K562 (cell line): ENCODE measurements around the gene HAX1. TPM values are rescaled to one million over a fixed set of nuclear protein-coding genes. Genes with fewer than 3 reads are reported as not detected.

ENCODE experiments used
- ADNP ChIP-seq: fragments of 200-800 bp; sonication (Bioruptor generic); IDR thresholded peaks from 2 replicates; pipeline ENCODE4 v1.6.1; 2016; ENCODE audit warnings: missing genetic modification characterization, missing compliant biosample characterization
- ARID4B ChIP-seq: sonication (generic); formaldehyde crosslinking; IDR thresholded peaks from 2 replicates; pipeline ENCODE4 v1.8.0; 2022; ENCODE audit warnings: mild to moderate bottlenecking, missing genetic modification reagents
- DACH1 ChIP-seq: fragments of 450-650 bp; IDR thresholded peaks from 2 replicates; pipeline ENCODE4 v1.6.1; 2018; ENCODE audit not compliant: partially characterized antibody
- E2F4 ChIP-seq: sonication (generic); formaldehyde crosslinking; IDR thresholded peaks from 2 replicates; pipeline ENCODE4 v1.8.0; 2022; ENCODE audit warnings: mild to moderate bottlenecking, low read depth, missing genetic modification reagents
- HOXB6 ChIP-seq: fragments of 250-450 bp; sonication (Bioruptor Pico); IDR thresholded peaks from 2 replicates; pipeline ENCODE4 v1.5.1; 2022; ENCODE audit warnings: mild to moderate bottlenecking, borderline replicate concordance
- PTBP1 ChIP-seq: fragments of 200-400 bp; formaldehyde crosslinking; IDR thresholded peaks from 2 replicates; pipeline ENCODE4 v1.6.1; 2017; ENCODE audit warnings: low read depth, low read length
- RHOXF2B ChIP-seq: fragments of 250-450 bp; sonication (Bioruptor Pico); conservative IDR thresholded peaks from 2 replicates; pipeline ENCODE4 v1.5.1; 2021
- SP2 ChIP-seq: IDR thresholded peaks from 2 replicates; pipeline ENCODE4 v1.6.1; 2011; ENCODE audit warnings: mild to moderate bottlenecking, low read depth, low read length, moderate library complexity; ENCODE audit not compliant: poor library complexity, severe bottlenecking; ENCODE audit errors: extremely low read depth
- TAL1 ChIP-seq: fragments of 450-650 bp; IDR thresholded peaks from 2 replicates; pipeline ENCODE4 v1.6.1; 2016; ENCODE audit warnings: mild to moderate bottlenecking
- TBP ChIP-seq: optimal IDR thresholded peaks from 2 replicates; pipeline ENCODE3; 2011; ENCODE audit warnings: low read depth, low read length, improper control_type of control experiment
- TEAD2 ChIP-seq: fragments of 450-650 bp; IDR thresholded peaks from 2 replicates; pipeline ENCODE4 v1.6.1; 2016; ENCODE audit warnings: missing genetic modification characterization, control low read depth, missing compliant biosample characterization
- USF2 ChIP-seq: sonication (generic); formaldehyde crosslinking; IDR thresholded peaks from 2 replicates; pipeline ENCODE4 v1.5.0; 2020; ENCODE audit warnings: missing genetic modification reagents
- ZNF263 ChIP-seq: sonication (generic); formaldehyde crosslinking; IDR thresholded peaks from 2 replicates; pipeline ENCODE4 v1.8.0; 2022; ENCODE audit warnings: mild to moderate bottlenecking, missing genetic modification reagents, borderline replicate concordance
- ZNF707 ChIP-seq: fragments of 250-450 bp; sonication (Bioruptor Pico); conservative IDR thresholded peaks from 2 replicates; pipeline ENCODE4 v1.8.0; 2022; ENCODE audit warnings: inconsistent platforms, mild to moderate bottlenecking, moderate library complexity
- polyA plus RNA-seq, 8 experiments: library from polyadenylated mRNA; depleted of rRNA in 4 of 8; stranded (reverse) in 5 of 8; unstranded in 3 of 8; fragments of >200 nt; fragmentation: Nextera tagmentation in 2 of 8; fragmentation: Illumina TruSeq in 1 of 8; extraction: Ambion mirVana in 2 of 8; extraction: Trizol in 1 of 8; gene quantifications; 2 replicates each; pipeline versions ENCODE4 v1.2.1 to v1.2.3, GENCODE V29; 2011 to 2014; ENCODE audit warnings: inconsistent platforms in 1 of 8, missing spikeins in 1 of 8
- total RNA-seq, 7 experiments: library from RNA; depleted of rRNA in 6 of 7; stranded (reverse); fragments of >200 nt in 6 of 7; fragmentation: Illumina TruSeq in 2 of 7; extraction: Trizol in 2 of 7; gene quantifications; 2 replicates each; pipeline versions ENCODE4 v1.2.1 to v1.2.3, GENCODE V29; 2011 to 2021; ENCODE audit warnings: low replicate concordance in 1 of 7
- TF ChIP-seq, protein P1 (sequence below): fragments of 450-650 bp; IDR thresholded peaks from 2 replicates; pipeline ENCODE4 v1.6.1; 2016
- TF ChIP-seq, protein P2 (sequence below): fragments of 450-650 bp; IDR thresholded peaks from 2 replicates; pipeline ENCODE4 v1.6.1; 2017; ENCODE audit warnings: antibody characterized with exemption, mild to moderate bottlenecking

The HAX1 gene
- total and polyA plus RNA-seq, 9 of the 15 experiments (the other 6 are each of a cell fraction or from before 2014, with no cell fraction given), result 143 to 492 (median 234) TPM

GRCh38 chr1:154272217-154272998, at the start of gene HAX1 (continued):
- TF ChIP-seq ARID4B (CRISPR knock-in tag), result peak; percentile 67; the same call in 1 of the 2 replicates
- peak; percentile 65 for TF ChIP-seq TBP
- no peak for TF ChIP-seq PTBP1
- TF ChIP-seq RHOXF2B, result no peak
- no peak; the same call in 1 of the 2 replicates for TF ChIP-seq TAL1
- TF ChIP-seq, protein P1, sequence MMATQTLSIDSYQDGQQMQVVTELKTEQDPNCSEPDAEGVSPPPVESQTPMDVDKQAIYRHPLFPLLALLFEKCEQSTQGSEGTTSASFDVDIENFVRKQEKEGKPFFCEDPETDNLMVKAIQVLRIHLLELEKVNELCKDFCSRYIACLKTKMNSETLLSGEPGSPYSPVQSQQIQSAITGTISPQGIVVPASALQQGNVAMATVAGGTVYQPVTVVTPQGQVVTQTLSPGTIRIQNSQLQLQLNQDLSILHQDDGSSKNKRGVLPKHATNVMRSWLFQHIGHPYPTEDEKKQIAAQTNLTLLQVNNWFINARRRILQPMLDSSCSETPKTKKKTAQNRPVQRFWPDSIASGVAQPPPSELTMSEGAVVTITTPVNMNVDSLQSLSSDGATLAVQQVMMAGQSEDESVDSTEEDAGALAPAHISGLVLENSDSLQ, result peak; percentile 67
- no peak for TF ChIP-seq DACH1
- peak; percentile 57; the same call in 1 of the 2 replicates for TF ChIP-seq E2F4 (CRISPR knock-in tag)
- TF ChIP-seq ADNP (tag), result no peak
- no peak for TF ChIP-seq TEAD2 (tag)
- TF ChIP-seq, protein P2, sequence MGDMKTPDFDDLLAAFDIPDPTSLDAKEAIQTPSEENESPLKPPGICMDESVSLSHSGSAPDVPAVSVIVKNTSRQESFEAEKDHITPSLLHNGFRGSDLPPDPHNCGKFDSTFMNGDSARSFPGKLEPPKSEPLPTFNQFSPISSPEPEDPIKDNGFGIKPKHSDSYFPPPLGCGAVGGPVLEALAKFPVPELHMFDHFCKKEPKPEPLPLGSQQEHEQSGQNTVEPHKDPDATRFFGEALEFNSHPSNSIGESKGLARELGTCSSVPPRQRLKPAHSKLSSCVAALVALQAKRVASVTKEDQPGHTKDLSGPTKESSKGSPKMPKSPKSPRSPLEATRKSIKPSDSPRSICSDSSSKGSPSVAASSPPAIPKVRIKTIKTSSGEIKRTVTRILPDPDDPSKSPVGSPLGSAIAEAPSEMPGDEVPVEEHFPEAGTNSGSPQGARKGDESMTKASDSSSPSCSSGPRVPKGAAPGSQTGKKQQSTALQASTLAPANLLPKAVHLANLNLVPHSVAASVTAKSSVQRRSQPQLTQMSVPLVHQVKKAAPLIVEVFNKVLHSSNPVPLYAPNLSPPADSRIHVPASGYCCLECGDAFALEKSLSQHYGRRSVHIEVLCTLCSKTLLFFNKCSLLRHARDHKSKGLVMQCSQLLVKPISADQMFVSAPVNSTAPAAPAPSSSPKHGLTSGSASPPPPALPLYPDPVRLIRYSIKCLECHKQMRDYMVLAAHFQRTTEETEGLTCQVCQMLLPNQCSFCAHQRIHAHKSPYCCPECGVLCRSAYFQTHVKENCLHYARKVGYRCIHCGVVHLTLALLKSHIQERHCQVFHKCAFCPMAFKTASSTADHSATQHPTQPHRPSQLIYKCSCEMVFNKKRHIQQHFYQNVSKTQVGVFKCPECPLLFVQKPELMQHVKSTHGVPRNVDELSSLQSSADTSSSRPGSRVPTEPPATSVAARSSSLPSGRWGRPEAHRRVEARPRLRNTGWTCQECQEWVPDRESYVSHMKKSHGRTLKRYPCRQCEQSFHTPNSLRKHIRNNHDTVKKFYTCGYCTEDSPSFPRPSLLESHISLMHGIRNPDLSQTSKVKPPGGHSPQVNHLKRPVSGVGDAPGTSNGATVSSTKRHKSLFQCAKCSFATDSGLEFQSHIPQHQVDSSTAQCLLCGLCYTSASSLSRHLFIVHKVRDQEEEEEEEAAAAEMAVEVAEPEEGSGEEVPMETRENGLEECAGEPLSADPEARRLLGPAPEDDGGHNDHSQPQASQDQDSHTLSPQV, result no peak
- TF ChIP-seq ZNF263, result no peak
- no peak for TF ChIP-seq USF2
- no peak for TF ChIP-seq SP2
- TF ChIP-seq ZNF707 (CRISPR knock-in tag), result no peak
- no peak for TF ChIP-seq HOXB6 (CRISPR knock-in tag)
